ENCODE data around the gene PCDHGA6. TPM values are rescaled to one million over a fixed set of nuclear protein-coding genes. Genes with fewer than 3 reads are reported as not detected.
"Not testable (repeated sequence)": the region's sequence is repeated elsewhere in the genome, so short reads cannot be mapped to it uniquely, and the experiment has no call there.

PCDHGA6 gene
- total and polyA plus RNA-seq, 2 of the 8 experiments (the other 6 are each of a cell fraction or from before 2014, with no cell fraction given): 1.4 to 2.0 TPM

GRCh38 chr5:141415275-141415618 lies 41.6 kb downstream of the PCDHGA6 start:
- H3K79me2 ChIP-seq (ENCODE audit: control insufficient read depth in 1 of 2, insufficient read depth in 2 of 2, low read length in 2 of 2); H3K23ac ChIP-seq (ENCODE audit: insufficient read length); H2BK5ac ChIP-seq (ENCODE audit: low read depth, low read length); H3K4me1 ChIP-seq (replicated peaks in 1 of 4; ENCODE audit: control insufficient read depth in 3 of 4, insufficient read depth in 4 of 4, low read length in 3 of 4); H3K36me3 ChIP-seq (ENCODE audit: control insufficient read depth in 2 of 4, insufficient read depth in 4 of 4, low read length in 3 of 4); H3K56ac ChIP-seq (replicated peaks; ENCODE audit: insufficient read length, low read depth, low read length); H2BK120ac ChIP-seq (replicated peaks; ENCODE audit: low read depth, low read length); H3K79me1 ChIP-seq (ENCODE audit: low read depth, low read length); H4K8ac ChIP-seq (ENCODE audit: extremely low read depth, insufficient read depth, low read length); H2BK15ac ChIP-seq (ENCODE audit: low read length); FAIRE-seq; H3K4me3 ChIP-seq (ENCODE audit: extremely low read depth in 1 of 4, insufficient read depth in 2 of 4, low read depth in 3 of 4, low read length in 4 of 4); H3K23me2 ChIP-seq (ENCODE audit: low read depth, low read length); H3K14ac ChIP-seq (ENCODE audit: insufficient read length); H3K4me2 ChIP-seq (ENCODE audit: insufficient read depth in 1 of 2, low read depth in 2 of 2, low read length in 2 of 2); H4K91ac ChIP-seq (replicated peaks; ENCODE audit: insufficient read length, low read length); H3K9ac ChIP-seq (replicated peaks in 1 of 4; ENCODE audit: extremely low read depth in 1 of 4, low read depth in 3 of 4, low read length in 3 of 4); H2AK5ac ChIP-seq (ENCODE audit: low read depth, low read length); H2BK12ac ChIP-seq (ENCODE audit: low read depth, low read length); H4K20me1 ChIP-seq (replicated peaks in 1 of 2; ENCODE audit: control insufficient read depth in 1 of 2, insufficient read depth in 2 of 2, low read length in 2 of 2); H3K27ac ChIP-seq (ENCODE audit: low read depth, low read length); POLR2A ChIA-PET (ENCODE audit: partially characterized antibody); H2BK20ac ChIP-seq (ENCODE audit: low read length); H3K18ac ChIP-seq (ENCODE audit: extremely low read depth, low read length); H4K5ac ChIP-seq (ENCODE audit: insufficient read length, low read depth, low read length); H3K4ac ChIP-seq (replicated peaks; ENCODE audit: insufficient read length, low read depth, low read length); H2AFZ ChIP-seq (ENCODE audit: low read length): not testable (repeated sequence)
- peaks cover 0 to 12% (median 6%) of the 10 kb centered on the region in 4 experiments; a peak in 4 of 7 replicates for H3K27me3 ChIP-seq (replicated peaks in 1 of 4; ENCODE audit: control insufficient read depth in 3 of 4, extremely low read depth in 1 of 4, insufficient read depth in 3 of 4, low read length in 3 of 4)
- CTCF ChIA-PET (ENCODE audit: partially characterized antibody): interaction anchor here (0.7 to 23.3 kb wide), 7 partner anchors 27 to 228 kb away, joined by 3 to 1236 read pairs (median 8); partner anchors contain the start of genes PCDHB9, PCDHGB1, PCDHGB2 and PCDHGB4
- peaks cover 10 to 17% of the 10 kb centered on the region in 2 experiments for H3K9me3 ChIP-seq (ENCODE audit: insufficient read depth in 2 of 2, low read depth in 1 of 2, low read length in 1 of 2)
- 91% methylated on average over 24 of the region's 24 CpGs; no CpG with 5 or more reads in 1 of the 2 experiments for WGBS, 2 experiments (ENCODE audit: extremely low coverage in 1 of 2, insufficient coverage in 1 of 2, insufficient read length in 1 of 2, insufficient replicate concordance in 2 of 2, low coverage in 1 of 2, low lambda C conversion rate in 2 of 2, missing lambda C conversion rate in 1 of 2)
- DNase-seq (ENCODE audit: low read depth in 1 of 2, low spot score in 2 of 2): peak in 1 of 2 experiments; percentile 45

All from H1 (cell line).